Stimulated activated CD8-positive, alpha-beta memory T cell treated with anti-CD3 and anti-CD28 coated beads, Interleukin-7, amount 100 ng/mL, for 4 hours (primary cell): ENCODE measurements around the gene TECTA.

ENCODE experiments used
- DNase-seq, 2 donors: peaks; one replicate each; pipeline ENCODE4 v3.0.0-alpha.2; 2020; ENCODE audit warnings: low read depth in 2 of 2

Gene TECTA

GRCh38 chr11:121100943-121101342 is at the start of gene TECTA:
TSS of gene TECTA (plus strand) at chr11:121101243. CDS start at chr11:121102666, 1,423 bp downstream.
- no peak for DNase-seq

GRCh38 chr11:121053244-121053643 is 47.8 kb upstream of the TECTA start:
- no peak for DNase-seq

- DNase-seq: no peak
Measured at GRCh38 chr11:121054266-121054665, 46.8 kb upstream of the TECTA start.

GRCh38 chr11:121055076-121055475 is 46.0 kb upstream of the TECTA start:
- DNase-seq: no peak

DNA sequence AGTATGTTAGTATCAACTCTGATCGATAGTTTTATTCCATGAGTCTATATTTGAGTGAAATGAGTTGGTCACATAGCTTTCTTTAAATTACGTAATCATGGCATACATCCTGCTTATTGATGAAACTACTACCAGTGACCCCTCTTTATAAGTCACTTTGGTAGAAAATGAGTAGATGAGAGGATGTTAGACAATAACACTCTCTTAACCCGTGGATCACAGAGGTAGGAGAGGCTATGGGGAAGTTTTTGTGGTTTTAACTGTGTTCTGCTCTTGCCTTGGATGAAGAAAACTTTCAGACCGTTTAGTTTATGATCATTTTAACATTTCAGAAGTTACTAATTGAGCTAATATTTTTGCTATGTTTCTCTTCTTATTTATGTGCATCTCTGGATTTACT is 43.1 kb upstream of the TECTA start:
- no peak for DNase-seq

DNA sequence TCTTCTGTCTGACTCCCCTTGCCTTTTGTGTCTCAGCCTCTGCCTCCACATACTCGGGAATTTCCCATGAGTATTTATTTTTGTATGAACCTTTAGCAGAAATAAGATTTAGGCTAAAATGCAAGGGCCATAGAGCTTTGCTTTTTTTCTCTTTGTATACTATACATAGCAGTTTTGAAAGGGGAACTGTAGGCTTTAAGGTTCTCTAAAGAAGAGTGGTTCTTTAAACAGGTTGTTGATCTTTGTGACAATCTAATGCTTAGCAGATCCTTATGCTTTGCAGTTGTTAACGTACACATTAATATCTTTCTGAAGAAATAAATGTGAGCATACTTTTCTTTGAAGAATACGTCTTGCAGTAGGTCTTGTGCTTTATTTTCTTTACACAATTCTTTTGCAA is 42.1 kb upstream of the TECTA start:
- no peak for DNase-seq

GRCh38 chr11:121059605-121060004 is 41.4 kb upstream of the TECTA start:
- DNase-seq: no peak

- DNase-seq: no peak
Measured at GRCh38 chr11:121063728-121064127, 37.3 kb upstream of the TECTA start.

DNA sequence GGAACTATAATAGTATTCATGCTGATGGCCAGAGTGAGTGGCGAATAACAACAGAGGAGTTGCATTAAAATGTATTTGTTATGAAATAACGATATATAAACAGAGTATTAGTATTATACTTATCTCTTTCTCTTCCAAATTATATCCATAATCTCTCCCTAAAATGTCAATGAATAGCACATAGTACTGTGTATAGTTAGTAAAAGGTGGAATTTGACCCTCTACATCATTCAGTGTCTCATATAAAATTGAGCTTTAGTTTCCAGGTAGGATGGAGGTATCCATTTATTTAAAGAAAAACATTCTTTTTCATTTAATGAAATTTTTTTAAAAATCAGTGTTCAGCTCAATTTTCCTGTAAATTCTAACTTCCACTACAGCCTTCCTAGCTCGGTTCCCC is 34.4 kb upstream of the TECTA start:
- no peak for DNase-seq

GRCh38 chr11:121067026-121067425 is 34.0 kb upstream of the TECTA start:
- DNase-seq: no peak

GRCh38 chr11:121067453-121067852 is 33.6 kb upstream of the TECTA start:
- no peak for DNase-seq

GRCh38 chr11:121067962-121068647 is 32.9 kb upstream of the TECTA start:
- no peak for DNase-seq

GRCh38 chr11:121068787-121069186 is 32.3 kb upstream of the TECTA start:
- no peak for DNase-seq

DNA sequence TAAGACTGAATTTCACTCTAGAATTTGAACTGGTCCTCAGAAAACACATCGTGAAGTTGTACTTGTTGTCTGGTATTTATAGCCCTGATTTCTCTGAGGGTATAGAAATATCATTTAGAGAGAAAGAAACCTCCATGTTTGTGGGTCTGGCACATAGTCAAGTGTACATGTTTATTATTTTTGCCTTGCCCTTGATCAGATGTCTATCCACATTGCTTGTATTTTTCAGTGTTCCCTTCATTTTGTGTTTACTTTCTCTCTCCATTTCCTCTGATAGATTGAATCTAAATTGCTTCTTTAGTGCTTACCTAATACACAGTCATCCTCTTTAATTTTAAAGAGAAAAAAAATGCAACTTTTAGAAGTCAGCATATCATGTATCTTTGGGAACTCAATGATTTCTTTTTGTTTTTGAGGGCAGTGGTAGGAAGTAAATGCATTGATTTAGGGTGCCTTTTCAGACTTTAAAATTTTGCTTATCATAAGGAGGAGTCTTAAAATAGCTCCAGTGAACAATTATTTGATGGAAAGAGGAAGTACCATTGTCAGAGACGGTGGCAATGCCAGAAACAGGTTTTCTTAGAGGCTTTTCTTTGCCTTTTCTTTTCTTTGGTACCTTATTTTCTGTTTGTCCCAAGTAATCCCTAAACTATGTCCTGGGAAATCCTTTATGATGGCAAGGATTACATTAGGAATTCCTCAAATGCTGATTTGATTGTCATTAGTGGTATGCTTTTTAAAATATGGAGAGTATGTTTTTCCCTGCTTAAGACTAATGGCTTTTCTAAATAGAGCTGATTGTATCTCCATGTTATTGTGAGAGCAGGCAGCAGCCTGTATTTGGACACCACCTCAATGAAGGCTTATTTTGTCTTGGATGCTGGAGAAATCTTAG is 29.8 kb upstream of the TECTA start:
- DNase-seq: no peak

DNA sequence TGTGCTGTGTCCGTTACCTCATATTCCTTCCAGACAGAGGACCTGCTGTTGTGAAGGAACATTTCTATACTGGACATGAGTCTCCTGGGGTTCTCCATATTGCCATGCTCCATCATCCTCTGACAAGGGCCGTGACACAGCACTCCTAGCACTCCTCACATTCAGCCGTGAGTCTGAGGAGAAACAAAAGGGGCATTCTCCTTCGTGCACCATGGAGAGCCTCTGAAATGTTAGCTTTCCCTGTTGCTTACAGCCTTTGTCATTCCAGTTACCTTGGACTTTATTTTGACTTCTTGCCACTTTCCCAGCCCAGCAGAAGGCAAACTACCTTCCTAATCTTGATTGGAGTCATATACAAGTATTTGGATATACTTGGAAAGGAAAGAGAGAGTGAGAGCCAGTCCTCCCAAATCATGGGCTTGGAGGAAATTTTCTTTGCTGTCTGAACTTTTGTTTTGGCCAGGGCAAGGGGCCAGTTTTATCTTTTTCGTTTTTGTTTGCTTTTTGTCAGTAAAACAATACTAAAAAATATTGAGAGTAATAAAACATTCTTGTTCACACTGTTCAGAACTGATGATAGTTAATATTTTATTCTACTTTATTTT is 29.1 kb upstream of the TECTA start:
- DNase-seq: no peak

DNA sequence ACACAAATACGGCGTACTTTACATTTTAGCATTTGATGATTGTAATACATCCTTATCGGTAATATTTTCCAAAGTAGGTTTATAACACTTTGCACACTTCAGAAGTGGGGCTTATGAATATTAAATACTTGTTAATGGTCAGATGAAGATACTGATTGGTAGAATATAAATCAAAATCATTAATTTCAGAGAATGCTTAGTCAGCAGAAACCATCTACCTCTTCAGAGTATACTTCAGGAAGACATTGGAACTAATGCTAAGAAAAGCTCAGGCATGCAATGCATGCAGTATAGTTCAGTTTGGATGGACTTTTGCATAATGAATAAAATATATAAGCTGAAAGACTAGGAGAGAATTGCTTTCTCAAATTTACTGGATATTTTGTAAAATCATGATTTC is 19.7 kb upstream of the TECTA start:
- DNase-seq: no peak

- no peak for DNase-seq
Measured at GRCh38 chr11:121082219-121082618, 18.8 kb upstream of the TECTA start.

GRCh38 chr11:121082670-121083069 is 18.4 kb upstream of the TECTA start:
- no peak for DNase-seq

DNA sequence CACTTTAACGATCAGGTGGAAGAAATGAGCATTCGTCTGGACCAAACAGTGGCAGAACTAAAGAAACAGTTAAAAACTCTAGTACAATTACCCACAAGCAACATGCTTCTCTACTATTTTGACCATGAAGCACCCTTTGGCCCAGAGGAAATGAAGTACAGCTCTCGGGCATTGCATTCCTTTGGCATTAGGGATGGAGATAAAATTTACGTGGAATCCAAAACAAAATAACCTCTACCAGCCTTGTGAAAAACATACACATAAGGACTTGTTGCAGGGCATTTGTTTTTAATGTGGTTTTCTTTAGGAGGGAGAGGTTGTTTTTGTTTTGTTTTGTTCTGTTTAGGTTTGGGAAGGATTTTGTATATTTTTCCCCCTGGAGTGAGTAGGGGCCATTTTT is 14.2 kb upstream of the TECTA start:
- DNase-seq: no peak

GRCh38 chr11:121089566-121089965 is 11.5 kb upstream of the TECTA start:
- DNase-seq: no peak

DNA sequence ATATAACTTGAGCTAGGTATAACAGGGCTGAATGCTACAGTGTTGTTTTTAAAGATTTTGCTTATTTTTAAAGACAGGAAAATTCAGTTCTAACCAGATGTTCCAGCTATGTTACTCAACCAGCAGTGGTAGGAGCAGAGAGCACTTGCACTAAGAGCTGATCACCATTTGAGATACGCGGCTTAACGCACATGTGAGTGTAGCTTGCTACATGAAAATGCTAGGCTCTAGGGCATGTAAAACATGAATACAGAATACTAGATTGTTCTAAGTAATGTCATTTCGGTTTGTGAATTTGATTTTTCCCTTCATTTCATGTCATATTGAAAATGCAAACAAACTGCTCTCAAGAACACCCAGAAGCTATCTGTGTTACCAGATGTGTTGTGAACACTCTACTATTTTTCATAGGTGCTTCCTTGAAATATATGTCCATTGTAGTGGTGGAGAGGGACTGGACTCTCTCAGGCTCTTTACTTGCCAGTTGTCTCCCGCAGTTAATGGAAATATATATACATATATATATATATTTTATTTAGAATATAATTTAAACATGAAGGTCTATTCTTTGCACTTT is 10.8 kb upstream of the TECTA start:
- DNase-seq: no peak

DNA sequence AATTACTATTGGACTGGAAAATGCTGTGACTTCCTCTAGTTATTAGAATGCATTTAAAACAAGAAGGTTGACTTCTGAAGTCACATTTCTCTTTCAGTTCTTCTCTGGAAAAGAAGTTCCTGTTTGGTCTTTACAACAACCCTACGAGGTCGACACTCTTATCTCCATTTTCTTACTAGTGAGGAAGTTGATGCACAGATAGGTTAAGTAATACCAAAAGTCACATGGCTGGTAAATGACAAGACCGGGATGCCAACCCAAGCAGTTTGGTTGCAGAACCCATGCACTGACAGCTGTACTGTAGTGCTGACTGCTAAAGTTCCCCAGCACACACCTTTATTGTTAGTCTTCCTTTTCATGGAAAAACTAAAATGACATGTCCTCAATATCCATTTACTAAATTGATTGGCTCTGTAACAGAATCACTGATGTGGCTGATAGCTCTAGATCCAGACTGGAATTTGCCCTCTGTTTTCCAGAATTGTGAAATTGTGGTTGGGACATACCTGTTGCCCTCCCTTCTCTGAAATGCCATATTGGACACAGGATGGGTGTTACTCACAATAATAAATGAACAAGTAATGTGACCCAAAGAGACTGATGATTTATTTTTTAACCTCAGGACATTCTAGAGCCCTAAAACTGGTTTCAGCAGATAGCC is 9.4 kb upstream of the TECTA start:
- DNase-seq: no peak
